Brain microvascular endothelial cell (primary cell): ENCODE data around the gene WDR31.

ENCODE experiments used
- DNase-seq: peaks from one replicate; pipeline ENCODE4 v3.0.0-alpha.2; 2020
- H3K27ac ChIP-seq: fragments of 250-450 bp; sonication (Bioruptor Pico); 2 replicates; pipeline ENCODE4 v1.5.1; 2020; ENCODE audit warnings: mild to moderate bottlenecking, moderate library complexity
- H3K27me3 ChIP-seq: fragments of 250-450 bp; sonication (Bioruptor Pico); replicated peaks from 2 replicates; pipeline ENCODE4 v1.5.1; 2020; ENCODE audit warnings: mild to moderate bottlenecking
- H3K36me3 ChIP-seq: fragments of 250-450 bp; sonication (Bioruptor Pico); replicated peaks from 2 replicates; pipeline ENCODE4 v1.5.1; 2020; ENCODE audit warnings: mild to moderate bottlenecking
- H3K4me3 ChIP-seq: 2 replicates; pipeline ENCODE4 v1.5.1; 2011; ENCODE audit warnings: low read depth, mild to moderate bottlenecking, control low read depth, low read length, moderate library complexity
- CTCF ChIP-seq: IDR thresholded peaks from 2 replicates; pipeline ENCODE4 v1.5.1; 2011; ENCODE audit warnings: low read depth, mild to moderate bottlenecking, moderate library complexity, low read length, control low read depth, inconsistent platforms; ENCODE audit errors: missing control alignments
- in situ Hi-C: cut with HindIII; loops from 2 replicates; pipeline ENCODE4 v1.10.0; 2017; ENCODE audit warnings: low sequenced_read_pairs, low pct_ligation_motif_present

The WDR31 gene

GRCh38 chr9:113337714-113338113 is 2.4 kb downstream of the WDR31 start:
- Histone ChIP-seq H3K36me3 (no peaks in the 10 kb centered on the region), H3K27ac (no peak overlapping the region), H3K4me3 (no peak overlapping the region), H3K27me3 (no peaks in the 10 kb centered on the region)
- DNase-seq: no peak
- in situ Hi-C loops: no loop called here
- TF ChIP-seq CTCF: no peak

GRCh38 chr9:113331780-113332179 is 8.3 kb downstream of the WDR31 start:
- Histone ChIP-seq H3K27ac (no peak overlapping the region), H3K27me3 (no peaks in the 10 kb centered on the region), H3K4me3 (no peak overlapping the region), H3K36me3 (no peaks in the 10 kb centered on the region)
- in situ Hi-C loops: no loop called here
- TF ChIP-seq CTCF: no peak
- no peak for DNase-seq

GRCh38 chr9:113328045-113328782 is 11.9 kb downstream of the WDR31 start:
- in situ Hi-C loops: no loop called here
- Histone ChIP-seq H3K36me3 (no peaks in the 10 kb centered on the region), H3K27ac (no peak overlapping the region), H3K4me3 (no peak overlapping the region), H3K27me3 (no peaks in the 10 kb centered on the region)
- no peak for DNase-seq
- no peak for TF ChIP-seq CTCF

- Histone ChIP-seq H3K27ac (no peak overlapping the region), H3K27me3 (peaks cover 5% of the 10 kb centered on the region), H3K4me3 (no peak overlapping the region), H3K36me3 (no peaks in the 10 kb centered on the region)
- in situ Hi-C loops: no loop called here
- DNase-seq: no peak
- no peak for TF ChIP-seq CTCF
Observed at GRCh38 chr9:113326230-113326629, 13.8 kb downstream of the WDR31 start.

- H3K4me3 ChIP-seq: no peak overlapping the region
- TF ChIP-seq CTCF: no peak
- H3K36me3 ChIP-seq: no peaks in the 10 kb centered on the region
- peaks cover 13% of the 10 kb centered on the region for H3K27me3 ChIP-seq
- no peak overlapping the region for H3K27ac ChIP-seq
- no peak for DNase-seq
- in situ Hi-C loops: no loop called here
Observed at GRCh38 chr9:113322671-113323070, 17.4 kb downstream of the WDR31 start.

- H3K36me3 ChIP-seq: no peaks in the 10 kb centered on the region
- H3K27ac ChIP-seq: no peak overlapping the region
- in situ Hi-C loops: no loop called here
- no peak for DNase-seq
- H3K27me3 ChIP-seq: peaks cover 13% of the 10 kb centered on the region
- TF ChIP-seq CTCF: no peak
- H3K4me3 ChIP-seq: no peak overlapping the region
Observed at GRCh38 chr9:113320051-113320450, 20.0 kb downstream of the WDR31 start.
